Measurements from ENCODE around the gene CRIP1. TPM values are rescaled to one million over a fixed set of nuclear protein-coding genes. Genes with fewer than 3 reads are reported as not detected.

Gene CRIP1
- polyA plus RNA-seq, 2 of the 4 experiments (the other 2 are of a cell fraction): 280 to 999 TPM

DNA sequence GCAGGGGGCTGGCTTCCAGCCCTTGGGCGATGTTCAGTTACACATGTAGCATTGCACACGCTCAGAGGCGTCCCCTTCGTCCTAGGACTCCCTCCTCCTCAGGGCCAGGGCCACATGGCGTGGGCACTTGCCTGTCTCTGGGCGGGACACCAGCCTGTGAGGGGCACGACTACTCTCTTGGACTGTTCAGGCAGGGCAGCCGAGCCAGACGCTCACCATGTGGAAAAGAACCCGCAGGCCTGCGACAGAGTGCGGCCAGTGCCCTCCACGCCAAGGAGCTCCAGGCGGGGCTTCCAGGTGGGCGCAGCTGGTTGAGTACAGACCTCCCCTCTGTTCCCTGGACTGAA lies 46.2 kb upstream of the CRIP1 start:
- ATAC-seq (no peak; a peak in 1 of 6 replicates), DNase-seq (ENCODE audit: low read depth in 1 of 2, low spot score in 1 of 2) (no peak), FAIRE-seq (no peak)
- no peaks in the 10 kb centered on the region for H3K4me1 ChIP-seq
- ChIA-PET CTCF (interaction anchor here (1.1 to 6.1 kb wide), 11 partner anchors 8 to 69 kb away, joined by 3 to 24 read pairs (median 4); no protein-coding TSS in a partner anchor), POLR2A (no interaction called here)
- no peak overlapping the region for H3K4me3 ChIP-seq
- no peak overlapping the region for H3K4me2 ChIP-seq
- no peak overlapping the region for H3K27ac ChIP-seq
- no peak; the same call in 1 of the 3 replicates for TF ChIP-seq CTCF (IDR thresholded peaks at IDR 0.05)
- TF ChIP-seq SMC3 (IDR thresholded peaks at IDR 0.05): no peak
- TF ChIP-seq, protein P1, sequence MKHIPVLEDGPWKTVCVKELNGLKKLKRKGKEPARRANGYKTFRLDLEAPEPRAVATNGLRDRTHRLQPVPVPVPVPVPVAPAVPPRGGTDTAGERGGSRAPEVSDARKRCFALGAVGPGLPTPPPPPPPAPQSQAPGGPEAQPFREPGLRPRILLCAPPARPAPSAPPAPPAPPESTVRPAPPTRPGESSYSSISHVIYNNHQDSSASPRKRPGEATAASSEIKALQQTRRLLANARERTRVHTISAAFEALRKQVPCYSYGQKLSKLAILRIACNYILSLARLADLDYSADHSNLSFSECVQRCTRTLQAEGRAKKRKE (CRISPR knock-in tag; IDR thresholded peaks at IDR 0.05; ENCODE audit: low read depth): no peak
- TF ChIP-seq HOXB13 (CRISPR knock-in tag; IDR thresholded peaks at IDR 0.05; ENCODE audit: low read depth): no peak
- no peak for TF ChIP-seq ZNF302 (CRISPR knock-in tag; IDR thresholded peaks at IDR 0.05)
- no peak for TF ChIP-seq ZSCAN20 (CRISPR knock-in tag; IDR thresholded peaks at IDR 0.05)
- TF ChIP-seq BCL3 (IDR thresholded peaks at IDR 0.05): no peak
- no peak for TF ChIP-seq KDM1A (IDR thresholded peaks at IDR 0.05; ENCODE audit: low read depth)
- TF ChIP-seq FOXS1 (CRISPR knock-in tag; IDR thresholded peaks at IDR 0.05): no peak
- no peak for TF ChIP-seq TFCP2L1 (CRISPR knock-in tag; IDR thresholded peaks at IDR 0.05)
- no peak for TF ChIP-seq MAFK (IDR thresholded peaks at IDR 0.05; ENCODE audit: partially characterized antibody)
- TF ChIP-seq, protein P2, sequence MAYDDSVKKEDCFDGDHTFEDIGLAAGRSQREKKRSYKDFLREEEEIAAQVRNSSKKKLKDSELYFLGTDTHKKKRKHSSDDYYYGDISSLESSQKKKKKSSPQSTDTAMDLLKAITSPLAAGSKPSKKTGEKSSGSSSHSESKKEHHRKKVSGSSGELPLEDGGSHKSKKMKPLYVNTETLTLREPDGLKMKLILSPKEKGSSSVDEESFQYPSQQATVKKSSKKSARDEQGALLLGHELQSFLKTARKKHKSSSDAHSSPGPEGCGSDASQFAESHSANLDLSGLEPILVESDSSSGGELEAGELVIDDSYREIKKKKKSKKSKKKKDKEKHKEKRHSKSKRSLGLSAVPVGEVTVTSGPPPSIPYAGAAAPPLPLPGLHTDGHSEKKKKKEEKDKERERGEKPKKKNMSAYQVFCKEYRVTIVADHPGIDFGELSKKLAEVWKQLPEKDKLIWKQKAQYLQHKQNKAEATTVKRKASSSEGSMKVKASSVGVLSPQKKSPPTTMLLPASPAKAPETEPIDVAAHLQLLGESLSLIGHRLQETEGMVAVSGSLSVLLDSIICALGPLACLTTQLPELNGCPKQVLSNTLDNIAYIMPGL (CRISPR knock-in tag; IDR thresholded peaks at IDR 0.05; ENCODE audit: borderline replicate concordance): no peak
- H3K9me3 ChIP-seq: no peaks in the 10 kb centered on the region
- 92% methylated on average over 14 of the region's 15 CpGs for WGBS (ENCODE audit: missing lambda C conversion rate)

DNA sequence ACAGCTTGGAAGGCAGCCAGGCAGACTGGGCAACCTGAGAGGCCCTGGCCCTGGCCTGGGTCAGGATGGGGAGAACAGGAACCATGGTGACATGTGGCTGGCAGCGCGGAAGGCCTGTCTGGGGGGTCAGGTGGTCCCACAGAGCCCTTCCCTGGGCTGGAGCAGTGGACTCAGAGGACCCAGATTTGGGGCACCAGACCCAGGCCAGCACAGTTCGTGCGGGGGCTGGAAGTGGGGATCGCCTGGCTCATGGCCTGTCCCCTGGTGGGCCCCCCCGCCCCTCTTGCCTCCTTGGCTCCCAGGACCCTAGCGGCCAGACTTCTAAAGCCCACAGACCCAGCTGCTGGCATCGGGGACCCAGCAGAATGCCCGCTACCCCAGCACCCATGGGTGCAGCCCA lies 45.7 kb upstream of the CRIP1 start:
- H3K4me3 ChIP-seq: no peak overlapping the region
- DNase-seq (ENCODE audit: low read depth in 1 of 2, low spot score in 1 of 2) (no peak), FAIRE-seq (no peak), ATAC-seq (no peak)
- H3K4me1 ChIP-seq: no peaks in the 10 kb centered on the region
- WGBS (ENCODE audit: missing lambda C conversion rate): 100% methylated on average over 2 of the region's 9 CpGs
- ChIA-PET CTCF (interaction anchor here (1.1 to 6.1 kb wide), 8 partner anchors 7 to 70 kb away, joined by 3 to 24 read pairs (median 8); no protein-coding TSS in a partner anchor), POLR2A (no interaction called here)
- no peak overlapping the region for H3K27ac ChIP-seq
- H3K9me3 ChIP-seq: no peaks in the 10 kb centered on the region
- H3K4me2 ChIP-seq: no peak overlapping the region
- TF ChIP-seq ESRRA (IDR thresholded peaks at IDR 0.05; ENCODE audit: borderline replicate concordance, low read length) (no peak), POLR2AphosphoS2 (conservative IDR thresholded peaks at IDR 0.05; ENCODE audit: low read length) (no peak), FOSB (CRISPR knock-in tag; IDR thresholded peaks at IDR 0.05) (no peak), JUNB (IDR thresholded peaks at IDR 0.05) (no peak), MYC (IDR thresholded peaks at IDR 0.05; ENCODE audit: borderline replicate concordance, low read length) (no peak), E2F6 (IDR thresholded peaks at IDR 0.05; ENCODE audit: borderline replicate concordance, low read depth) (no peak), POLR2A (IDR thresholded peaks at IDR 0.05; ENCODE audit: low read length) (no peak), NFE2L2 (conservative IDR thresholded peaks at IDR 0.05; ENCODE audit: low read length) (no peak), TP53 (CRISPR knock-in tag; IDR thresholded peaks at IDR 0.05) (no peak), HOXA7 (CRISPR knock-in tag; IDR thresholded peaks at IDR 0.05) (no peak), EP300 (IDR thresholded peaks at IDR 0.05) (no peak), CHD2 (IDR thresholded peaks at IDR 0.05; ENCODE audit: low read length, partially characterized antibody) (no peak)
- TF ChIP-seq, protein P3, sequence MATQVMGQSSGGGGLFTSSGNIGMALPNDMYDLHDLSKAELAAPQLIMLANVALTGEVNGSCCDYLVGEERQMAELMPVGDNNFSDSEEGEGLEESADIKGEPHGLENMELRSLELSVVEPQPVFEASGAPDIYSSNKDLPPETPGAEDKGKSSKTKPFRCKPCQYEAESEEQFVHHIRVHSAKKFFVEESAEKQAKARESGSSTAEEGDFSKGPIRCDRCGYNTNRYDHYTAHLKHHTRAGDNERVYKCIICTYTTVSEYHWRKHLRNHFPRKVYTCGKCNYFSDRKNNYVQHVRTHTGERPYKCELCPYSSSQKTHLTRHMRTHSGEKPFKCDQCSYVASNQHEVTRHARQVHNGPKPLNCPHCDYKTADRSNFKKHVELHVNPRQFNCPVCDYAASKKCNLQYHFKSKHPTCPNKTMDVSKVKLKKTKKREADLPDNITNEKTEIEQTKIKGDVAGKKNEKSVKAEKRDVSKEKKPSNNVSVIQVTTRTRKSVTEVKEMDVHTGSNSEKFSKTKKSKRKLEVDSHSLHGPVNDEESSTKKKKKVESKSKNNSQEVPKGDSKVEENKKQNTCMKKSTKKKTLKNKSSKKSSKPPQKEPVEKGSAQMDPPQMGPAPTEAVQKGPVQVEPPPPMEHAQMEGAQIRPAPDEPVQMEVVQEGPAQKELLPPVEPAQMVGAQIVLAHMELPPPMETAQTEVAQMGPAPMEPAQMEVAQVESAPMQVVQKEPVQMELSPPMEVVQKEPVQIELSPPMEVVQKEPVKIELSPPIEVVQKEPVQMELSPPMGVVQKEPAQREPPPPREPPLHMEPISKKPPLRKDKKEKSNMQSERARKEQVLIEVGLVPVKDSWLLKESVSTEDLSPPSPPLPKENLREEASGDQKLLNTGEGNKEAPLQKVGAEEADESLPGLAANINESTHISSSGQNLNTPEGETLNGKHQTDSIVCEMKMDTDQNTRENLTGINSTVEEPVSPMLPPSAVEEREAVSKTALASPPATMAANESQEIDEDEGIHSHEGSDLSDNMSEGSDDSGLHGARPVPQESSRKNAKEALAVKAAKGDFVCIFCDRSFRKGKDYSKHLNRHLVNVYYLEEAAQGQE (IDR thresholded peaks at IDR 0.05): no peak
- TF ChIP-seq, protein P2 (CRISPR knock-in tag; IDR thresholded peaks at IDR 0.05; ENCODE audit: borderline replicate concordance): no peak
